NCI-H146 (cell line): Measurements from ENCODE around the gene CKM.
"Not testable (repeated sequence)": the region's sequence is repeated elsewhere in the genome, so short reads cannot be mapped to it uniquely, and the experiment has no call there.

ENCODE experiments used
- DNase-seq: peaks from one replicate; lab custom pipeline; 2025; lab: John Stamatoyannopoulos, UW

Gene CKM

GRCh38 chr19:45291834-45292233 lies 30.8 kb downstream of the CKM start:
- no peak for DNase-seq

DNA sequence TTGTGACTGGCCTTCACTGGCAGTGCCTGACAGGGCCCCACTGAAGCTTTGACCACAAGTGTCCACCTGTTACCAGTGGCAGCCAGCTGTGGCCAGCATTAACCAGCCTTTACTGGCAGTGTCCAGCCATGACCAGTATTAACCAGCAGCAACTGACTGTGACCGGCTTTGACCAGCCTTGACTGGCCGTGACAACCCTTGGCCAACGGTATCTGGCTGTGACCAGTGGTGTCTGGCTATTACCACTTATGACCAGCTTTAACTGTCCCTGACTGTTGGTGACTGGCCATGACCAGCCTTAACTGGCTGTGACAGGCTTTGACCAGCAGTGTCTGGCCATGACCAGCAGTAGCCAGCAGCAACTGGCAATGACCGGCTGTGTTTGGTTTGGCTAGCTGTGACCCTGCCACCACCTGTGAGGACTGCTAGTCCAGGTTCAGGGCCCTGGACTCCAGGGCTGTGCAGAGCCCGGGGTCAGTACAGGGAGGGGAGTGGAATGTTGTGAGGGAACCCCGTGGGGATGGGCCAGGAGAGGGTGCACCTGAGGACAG lies 32.2 kb downstream of the CKM start:
- DNase-seq = no peak

GRCh38 chr19:45283443-45284033 lies 39.1 kb downstream of the CKM start:
- DNase-seq = no peak

- DNase-seq = no peak
Measured at GRCh38 chr19:45280471-45280961, 42.2 kb downstream of the CKM start.

DNA sequence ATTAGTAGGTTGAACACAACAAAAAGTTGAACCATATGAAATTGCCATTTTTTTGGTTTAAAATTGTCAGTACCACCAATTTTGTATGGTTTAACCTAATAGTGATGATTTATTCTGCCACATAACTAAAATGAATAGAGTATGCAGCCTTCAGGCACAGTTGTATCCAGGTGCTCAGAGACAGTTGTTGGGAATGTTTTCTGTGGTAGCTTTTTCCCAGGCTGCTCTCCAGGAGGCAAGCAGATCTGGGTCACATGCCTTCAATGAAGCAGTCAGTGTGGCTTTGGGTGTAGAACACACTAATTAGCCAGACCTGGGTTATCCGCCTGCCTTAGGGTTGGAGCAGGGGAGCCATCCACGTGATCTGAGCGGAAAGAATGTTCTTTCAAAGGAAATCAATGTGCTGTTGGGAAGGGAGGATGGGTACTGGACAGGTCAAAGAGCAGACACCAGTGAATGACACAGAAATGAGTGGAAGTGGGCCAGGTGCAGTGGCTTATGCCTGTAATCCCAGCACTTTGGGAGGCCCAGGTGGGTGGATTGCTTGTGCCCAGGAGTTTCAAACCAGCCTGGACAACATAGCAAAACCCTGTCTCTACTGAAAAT lies 43.0 kb downstream of the CKM start:
- no peak for DNase-seq

DNA sequence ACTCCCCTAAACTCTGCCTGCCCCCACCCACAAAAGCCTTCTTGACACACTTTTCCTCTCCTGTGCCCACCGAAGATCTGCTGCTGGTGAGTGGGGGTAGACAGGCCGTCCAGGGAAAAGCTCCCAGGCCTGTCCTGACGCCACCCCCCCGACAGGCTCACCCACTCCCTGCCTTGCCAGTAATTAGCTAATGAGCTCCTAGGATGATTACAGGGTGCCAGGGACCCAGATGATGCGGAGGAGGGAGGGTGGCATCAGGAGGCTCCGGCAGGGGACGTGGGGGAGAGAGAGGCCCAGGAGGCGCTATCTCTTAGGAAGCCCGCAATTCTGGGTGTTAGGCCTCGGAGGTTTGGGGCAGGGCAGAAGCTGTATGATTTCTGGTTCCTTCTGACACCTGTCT lies 44.6 kb downstream of the CKM start:
- no peak for DNase-seq

DNA sequence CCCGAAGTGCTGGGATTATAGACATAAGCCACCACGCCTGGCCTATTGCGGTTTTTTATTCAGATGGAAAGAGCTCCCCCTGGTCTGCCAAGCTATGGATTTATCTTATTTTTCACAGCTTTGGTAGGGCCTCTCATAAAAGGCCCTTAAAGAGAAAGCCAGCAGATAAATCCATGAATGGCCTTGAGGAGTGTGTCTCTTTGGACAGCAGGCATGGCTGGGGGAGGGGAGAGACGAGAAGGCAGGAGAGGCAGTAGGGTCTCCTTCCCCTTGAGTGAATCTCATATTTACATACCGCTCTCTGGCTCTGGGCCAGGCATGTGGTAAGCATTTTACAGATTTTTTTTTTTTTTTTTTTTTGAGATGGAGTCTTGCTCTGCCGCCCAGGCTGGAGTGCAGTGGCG lies 46.4 kb downstream of the CKM start:
- DNase-seq = peak; percentile 33

DNA sequence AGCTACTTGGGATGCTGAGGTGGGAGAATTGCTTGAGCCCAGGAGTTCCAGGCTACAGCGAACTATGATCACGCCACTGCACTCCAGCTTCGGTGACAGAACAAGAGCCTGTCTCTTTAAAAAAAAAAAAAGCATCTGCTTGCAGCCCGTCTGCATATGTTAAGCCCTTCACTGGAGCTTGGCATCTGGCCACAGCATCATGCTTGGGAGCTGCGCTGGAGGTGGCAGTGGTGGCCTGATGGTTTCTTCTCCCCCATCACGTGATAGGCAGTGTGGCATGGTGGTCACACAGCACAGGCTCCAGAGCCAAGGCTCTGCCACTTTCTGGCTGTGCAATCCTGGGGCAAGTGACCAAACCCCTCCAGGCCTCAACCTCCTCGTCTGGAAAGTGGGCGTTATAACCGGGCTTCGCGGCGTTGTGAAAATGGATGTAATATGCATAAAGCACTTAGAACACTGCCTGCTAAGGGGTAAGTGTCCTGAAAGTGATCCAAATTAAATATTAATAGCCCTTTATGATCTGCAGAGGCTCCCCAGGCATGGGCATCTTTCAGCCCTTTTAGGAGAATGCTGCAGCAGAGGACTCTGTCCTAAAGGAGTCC lies 47.2 kb downstream of the CKM start:
- no peak for DNase-seq

DNA sequence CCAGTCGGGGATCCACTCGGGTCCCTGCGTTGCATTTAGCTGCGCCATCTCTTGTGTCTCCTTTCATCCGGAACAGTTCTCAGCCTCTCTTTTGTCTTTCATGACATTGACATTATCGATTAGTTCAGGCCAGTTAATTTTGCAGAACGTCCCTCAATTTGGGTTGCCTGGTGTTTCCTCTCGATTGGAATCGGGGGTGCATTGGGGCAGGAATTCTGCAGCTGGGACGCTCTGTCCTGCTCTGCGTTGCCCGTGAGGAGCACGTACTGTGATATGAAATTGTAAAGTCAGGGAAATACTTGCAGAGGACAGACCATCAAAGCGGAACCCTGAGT lies 49.2 kb downstream of the CKM start:
- no peak for DNase-seq

DNA sequence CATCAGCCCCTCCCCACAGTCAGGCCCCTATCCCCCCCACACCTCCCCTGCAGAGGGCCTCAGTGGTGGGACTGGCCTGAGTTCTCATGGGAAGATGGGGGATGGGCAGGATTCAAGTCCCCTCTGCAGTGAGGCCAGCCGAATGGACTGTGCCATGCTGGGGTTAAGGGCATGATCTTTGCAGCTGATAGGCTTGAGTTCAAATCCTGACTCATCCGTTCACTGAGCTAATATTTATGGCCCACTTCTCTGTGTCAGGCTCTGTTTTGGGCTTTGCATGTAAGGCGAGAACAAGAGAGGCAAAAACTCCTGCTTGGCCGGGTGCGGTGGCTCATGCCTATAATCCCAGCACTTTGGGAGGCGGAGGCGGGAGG lies 51.0 kb downstream of the CKM start:
- DNase-seq = no peak

DNA sequence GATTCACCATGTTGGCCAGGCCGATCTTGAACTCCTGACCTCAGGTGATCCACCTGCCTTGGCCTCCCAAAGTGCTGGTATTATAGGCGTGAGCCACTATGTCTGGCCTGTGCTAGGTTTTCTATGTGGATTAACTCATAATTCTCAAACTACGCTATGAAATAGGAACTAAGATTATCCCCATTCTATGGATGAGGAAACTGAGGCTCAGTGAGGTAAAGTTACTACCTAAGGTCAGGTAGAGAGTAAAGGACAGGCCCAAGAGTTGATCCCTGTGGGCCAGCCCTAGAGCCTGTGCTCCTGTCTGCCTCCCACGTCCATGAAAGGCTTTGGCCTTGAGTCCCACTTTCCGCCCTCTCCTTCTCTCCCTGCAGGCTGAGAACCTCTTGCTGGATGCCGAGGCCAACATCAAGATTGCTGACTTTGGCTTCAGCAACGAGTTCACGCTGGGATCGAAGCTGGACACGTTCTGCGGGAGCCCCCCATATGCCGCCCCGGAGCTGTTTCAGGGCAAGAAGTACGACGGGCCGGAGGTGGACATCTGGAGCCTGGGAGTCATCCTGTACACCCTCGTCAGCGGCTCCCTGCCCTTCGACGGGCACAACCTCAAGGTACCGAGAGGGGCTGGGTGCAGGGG lies 51.5 kb downstream of the CKM start:
- no peak for DNase-seq

DNA sequence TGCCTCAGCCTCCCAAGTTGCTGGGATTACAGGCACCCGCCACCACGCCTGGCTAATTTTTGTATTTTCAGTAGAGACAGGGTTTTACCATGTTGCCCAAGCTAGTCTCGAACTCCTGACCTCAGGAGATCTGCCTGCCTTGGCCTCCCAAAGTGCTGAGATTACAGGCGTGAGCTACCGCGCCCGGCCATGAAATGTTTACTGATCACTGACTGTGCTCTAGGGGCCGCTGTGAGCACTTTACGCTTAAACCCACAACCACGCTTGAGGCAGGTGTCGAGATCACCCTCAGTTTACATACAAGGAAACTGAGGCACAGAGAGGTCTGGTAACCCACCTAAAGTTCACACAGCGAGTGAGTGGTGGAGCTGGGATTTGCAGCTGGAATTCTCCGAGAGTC lies 52.7 kb downstream of the CKM start:
- not testable (repeated sequence) for DNase-seq

- DNase-seq = no peak
Measured at GRCh38 chr19:45267296-45267695, 55.4 kb downstream of the CKM start.

DNA sequence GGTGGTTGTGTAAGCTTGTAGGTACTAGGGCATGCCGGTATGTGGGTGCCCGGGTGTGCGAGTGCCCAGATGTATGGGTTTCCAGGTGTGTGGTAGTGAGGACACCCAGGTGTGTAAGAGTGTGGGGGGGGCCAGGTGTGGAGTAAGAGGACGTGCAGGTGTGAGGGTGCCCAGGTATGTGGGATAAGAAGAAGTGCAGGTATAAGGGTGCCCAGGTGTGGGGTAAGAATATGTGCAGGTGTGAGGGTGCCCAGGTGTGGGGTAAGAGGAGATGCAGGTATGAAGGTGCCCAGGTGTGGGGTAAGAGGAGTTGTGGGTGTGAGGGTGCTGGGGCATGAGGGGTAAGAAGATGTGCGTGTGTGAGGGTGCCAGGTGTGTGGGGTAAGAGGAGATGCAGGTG lies 57.3 kb downstream of the CKM start:
- no peak for DNase-seq

- no peak for DNase-seq
Measured at GRCh38 chr19:45264781-45265317, 57.8 kb downstream of the CKM start.

DNA sequence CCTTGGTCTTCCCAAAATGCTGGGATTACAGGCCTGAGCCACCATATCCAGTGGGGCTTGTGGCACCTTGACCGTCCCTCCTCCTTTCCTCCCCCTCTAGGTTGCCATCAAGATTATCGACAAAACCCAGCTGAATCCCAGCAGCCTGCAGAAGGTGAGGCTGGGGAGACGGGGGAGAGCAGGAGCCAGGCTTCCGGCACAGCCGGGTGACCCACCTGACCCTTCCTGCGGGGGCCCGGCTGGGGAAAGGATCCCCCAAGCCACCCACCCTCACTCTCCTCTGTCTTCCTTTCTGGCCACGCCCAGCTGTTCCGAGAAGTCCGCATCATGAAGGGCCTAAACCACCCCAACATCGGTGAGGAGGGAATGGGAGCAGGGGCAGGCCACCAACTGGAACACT lies 59.7 kb downstream of the CKM start:
- DNase-seq = no peak

DNA sequence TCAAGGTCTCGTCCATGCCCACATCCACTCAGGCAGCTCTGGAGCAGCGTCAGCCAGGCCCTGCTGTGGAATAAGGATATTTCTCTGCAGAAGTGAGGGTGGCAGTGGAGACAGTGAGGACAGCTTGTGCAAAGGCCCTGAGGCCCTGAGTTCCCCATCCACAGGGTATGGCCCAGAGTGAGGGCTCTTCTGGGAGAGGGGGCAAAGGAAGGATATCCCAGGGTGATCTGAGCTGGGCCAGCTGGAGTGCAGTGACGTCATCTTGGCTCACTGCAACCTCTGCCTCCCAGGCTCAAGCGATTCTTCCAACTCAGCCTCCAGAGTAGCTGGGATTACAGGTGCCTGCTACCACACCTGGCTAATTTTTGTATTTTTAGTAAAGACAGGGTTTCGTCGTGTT lies 60.1 kb downstream of the CKM start:
- DNase-seq = no peak

DNA sequence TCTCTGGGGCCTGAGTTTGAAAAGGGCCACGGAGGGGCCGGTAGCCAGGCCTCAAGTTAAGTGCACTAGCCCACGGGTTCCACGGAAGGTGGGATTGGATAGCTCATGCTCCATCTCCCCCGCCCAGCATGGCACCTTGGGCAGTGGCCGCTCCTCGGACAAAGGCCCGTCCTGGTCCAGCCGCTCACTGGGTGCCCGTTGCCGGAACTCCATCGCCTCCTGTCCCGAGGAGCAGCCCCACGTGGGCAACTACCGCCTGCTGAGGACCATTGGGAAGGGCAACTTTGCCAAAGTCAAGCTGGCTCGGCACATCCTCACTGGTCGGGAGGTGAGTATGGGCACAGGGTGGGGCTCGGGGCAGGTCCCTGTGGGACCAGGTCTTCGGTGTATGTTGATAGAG lies 63.8 kb downstream of the CKM start:
- DNase-seq = no peak

DNA sequence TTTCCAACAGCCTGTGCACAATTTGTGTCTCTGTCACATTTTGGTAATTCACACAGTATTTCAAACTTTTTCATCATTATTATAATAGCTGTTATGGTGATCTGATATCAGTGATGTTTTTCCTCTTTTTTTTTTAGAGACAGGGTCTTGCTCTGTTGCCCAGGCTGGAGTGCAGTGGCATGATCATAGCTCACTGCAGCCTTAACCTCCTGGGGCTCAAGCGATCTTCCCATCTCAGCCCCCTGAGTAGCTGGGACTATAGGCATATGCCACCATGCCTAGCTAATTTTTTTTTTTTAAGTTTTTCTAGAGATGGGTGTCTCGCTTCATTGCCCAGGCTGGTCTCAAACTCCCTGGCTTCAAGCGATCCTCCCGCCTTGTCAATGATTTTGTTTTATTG lies 65.8 kb downstream of the CKM start:
- DNase-seq = no peak
